ENCODE results near the gene PPIL6.
"Not testable (repeated sequence)": the region's sequence is repeated elsewhere in the genome, so short reads cannot be mapped to it uniquely, and the experiment has no call there.

Gene PPIL6

GRCh38 chr6:109396046-109396718 is 44.2 kb downstream of the PPIL6 start:
- DNase-seq (ENCODE audit: low read depth, low spot score) = no peak

- peak; percentile 39 for DNase-seq (ENCODE audit: low read depth, low spot score)
Observed at GRCh38 chr6:109393886-109394281, 46.5 kb downstream of the PPIL6 start.

- no peak for DNase-seq (ENCODE audit: low read depth, low spot score)
Observed at GRCh38 chr6:109393157-109393885, 47.1 kb downstream of the PPIL6 start.

GRCh38 chr6:109389650-109390274 is 50.7 kb downstream of the PPIL6 start:
- no peak for DNase-seq (ENCODE audit: low read depth, low spot score)

GRCh38 chr6:109388265-109388664 is 52.2 kb downstream of the PPIL6 start:
- DNase-seq (ENCODE audit: low read depth, low spot score) = no peak

- peak; percentile 18 for DNase-seq (ENCODE audit: low read depth, low spot score)
Observed at GRCh38 chr6:109383438-109383940, 56.9 kb downstream of the PPIL6 start.

- DNase-seq (ENCODE audit: low read depth, low spot score) = peak; percentile 98
Observed at GRCh38 chr6:109382576-109383437, 57.6 kb downstream of the PPIL6 start.

- DNase-seq (ENCODE audit: low read depth, low spot score) = peak; percentile 97
Observed at GRCh38 chr6:109381747-109382575, 58.5 kb downstream of the PPIL6 start, which contains the start of gene CD164. CD164 (minus strand) TSS chr6:109382467; CDS start chr6:109382378, 89 bp downstream.

- DNase-seq (ENCODE audit: low read depth, low spot score) = no peak
Observed at GRCh38 chr6:109381061-109381746, 59.2 kb downstream of the PPIL6 start.

GRCh38 chr6:109379711-109380110 is 60.7 kb downstream of the PPIL6 start:
- DNase-seq (ENCODE audit: low read depth, low spot score) = no peak

- DNase-seq (ENCODE audit: low read depth, low spot score) = no peak
Observed at GRCh38 chr6:109377717-109378116, 62.7 kb downstream of the PPIL6 start.

GRCh38 chr6:109374326-109374892 is 66.0 kb downstream of the PPIL6 start:
- no peak for DNase-seq (ENCODE audit: low read depth, low spot score)

- DNase-seq (ENCODE audit: low read depth, low spot score) = no peak
Observed at GRCh38 chr6:109373762-109374161, 66.7 kb downstream of the PPIL6 start.

- DNase-seq (ENCODE audit: low read depth, low spot score) = no peak
Observed at GRCh38 chr6:109373331-109373730, 67.1 kb downstream of the PPIL6 start.

- DNase-seq (ENCODE audit: low read depth, low spot score) = no peak
Observed at GRCh38 chr6:109372130-109372529, 68.3 kb downstream of the PPIL6 start.

- no peak for DNase-seq (ENCODE audit: low read depth, low spot score)
Observed at GRCh38 chr6:109370792-109371191, 69.6 kb downstream of the PPIL6 start.

- DNase-seq (ENCODE audit: low read depth, low spot score) = no peak
Observed at GRCh38 chr6:109370336-109370735, 70.1 kb downstream of the PPIL6 start.

- DNase-seq (ENCODE audit: low read depth, low spot score) = no peak
Observed at GRCh38 chr6:109369728-109370127, 70.7 kb downstream of the PPIL6 start.

- DNase-seq (ENCODE audit: low read depth, low spot score) = not testable (repeated sequence)
Observed at GRCh38 chr6:109364382-109365078, 75.9 kb downstream of the PPIL6 start.

Data from ELF-1 (cell line).